GM10266 (cell line): ENCODE measurements around the gene DLEC1.

Source experiments
- DNase-seq: peaks from one replicate; pipeline ENCODE4 v3.0.0; 2012; ENCODE audit errors: extremely low spot score
- TF ChIP-seq, protein P1 (sequence below): IDR thresholded peaks from 2 replicates; pipeline ENCODE4 v1.5.1; 2012; ENCODE audit warnings: mild to moderate bottlenecking, low read depth; ENCODE audit not compliant: control insufficient read depth, insufficient read depth; ENCODE audit errors: missing control alignments

The DLEC1 gene

GRCh38 chr3:38036286-38036685 is 2.7 kb upstream of the DLEC1 start:
- DNase-seq: no peak
- TF ChIP-seq, protein P1, sequence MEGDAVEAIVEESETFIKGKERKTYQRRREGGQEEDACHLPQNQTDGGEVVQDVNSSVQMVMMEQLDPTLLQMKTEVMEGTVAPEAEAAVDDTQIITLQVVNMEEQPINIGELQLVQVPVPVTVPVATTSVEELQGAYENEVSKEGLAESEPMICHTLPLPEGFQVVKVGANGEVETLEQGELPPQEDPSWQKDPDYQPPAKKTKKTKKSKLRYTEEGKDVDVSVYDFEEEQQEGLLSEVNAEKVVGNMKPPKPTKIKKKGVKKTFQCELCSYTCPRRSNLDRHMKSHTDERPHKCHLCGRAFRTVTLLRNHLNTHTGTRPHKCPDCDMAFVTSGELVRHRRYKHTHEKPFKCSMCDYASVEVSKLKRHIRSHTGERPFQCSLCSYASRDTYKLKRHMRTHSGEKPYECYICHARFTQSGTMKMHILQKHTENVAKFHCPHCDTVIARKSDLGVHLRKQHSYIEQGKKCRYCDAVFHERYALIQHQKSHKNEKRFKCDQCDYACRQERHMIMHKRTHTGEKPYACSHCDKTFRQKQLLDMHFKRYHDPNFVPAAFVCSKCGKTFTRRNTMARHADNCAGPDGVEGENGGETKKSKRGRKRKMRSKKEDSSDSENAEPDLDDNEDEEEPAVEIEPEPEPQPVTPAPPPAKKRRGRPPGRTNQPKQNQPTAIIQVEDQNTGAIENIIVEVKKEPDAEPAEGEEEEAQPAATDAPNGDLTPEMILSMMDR: no peak

DNA sequence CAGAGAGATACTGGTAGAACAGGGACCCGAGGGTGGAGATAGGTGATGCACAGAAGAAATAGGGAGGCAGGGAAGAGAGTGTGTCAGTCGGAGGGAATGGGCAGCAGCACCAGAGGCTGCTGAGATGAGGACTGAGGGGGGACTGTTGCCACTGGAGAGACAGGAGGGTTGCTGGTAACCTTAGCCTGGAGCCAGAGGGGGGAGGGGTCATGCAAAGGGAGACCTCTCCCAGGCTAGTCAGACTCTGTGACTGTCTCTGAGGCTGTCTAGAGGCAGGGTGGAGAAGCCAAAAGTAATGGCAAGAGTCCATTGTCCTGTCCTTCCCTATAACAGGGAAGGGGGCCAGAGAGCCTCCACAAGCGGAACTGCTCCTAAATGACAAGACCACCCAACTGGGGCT is 2.1 kb upstream of the DLEC1 start:
- DNase-seq: no peak
- TF ChIP-seq, protein P1: no peak

DNA sequence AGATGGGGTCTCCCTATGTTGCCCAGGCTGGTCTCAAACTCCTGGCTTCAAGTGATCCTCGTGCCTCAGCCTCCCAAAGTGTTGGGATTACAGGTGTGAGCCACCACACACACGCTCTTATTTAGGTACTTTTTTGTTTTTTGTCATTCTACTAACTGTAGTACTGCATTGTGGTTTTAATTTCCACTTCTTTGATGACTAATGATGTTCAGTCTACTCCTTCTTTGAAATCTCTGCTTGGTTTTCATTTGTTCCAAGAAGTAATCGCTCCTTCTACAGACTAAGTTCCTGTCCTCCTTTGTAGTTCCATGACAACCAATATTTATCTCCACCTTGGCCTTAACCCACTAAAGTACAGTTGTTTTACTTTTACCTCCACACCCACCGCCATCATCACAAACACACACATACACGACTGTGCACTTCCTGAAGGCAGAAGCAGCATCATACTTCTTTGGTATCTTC is 529 bp upstream of the DLEC1 start:
- no peak for DNase-seq
- TF ChIP-seq, protein P1: no peak

- TF ChIP-seq, protein P1: peak; percentile 42
- peak; percentile 60 for DNase-seq
These were observed 872 bp downstream of the DLEC1 start for GRCh38 chr3:38039899-38040261.

- no peak for DNase-seq
- TF ChIP-seq, protein P1: no peak
These were observed 1.4 kb downstream of the DLEC1 start for GRCh38 chr3:38040401-38040800.

- TF ChIP-seq, protein P1: no peak
- no peak for DNase-seq
These were observed 4.5 kb downstream of the DLEC1 start for GRCh38 chr3:38043486-38043885.

GRCh38 chr3:38046027-38046426 is 7.0 kb downstream of the DLEC1 start:
- DNase-seq: no peak
- TF ChIP-seq, protein P1: no peak

DNA sequence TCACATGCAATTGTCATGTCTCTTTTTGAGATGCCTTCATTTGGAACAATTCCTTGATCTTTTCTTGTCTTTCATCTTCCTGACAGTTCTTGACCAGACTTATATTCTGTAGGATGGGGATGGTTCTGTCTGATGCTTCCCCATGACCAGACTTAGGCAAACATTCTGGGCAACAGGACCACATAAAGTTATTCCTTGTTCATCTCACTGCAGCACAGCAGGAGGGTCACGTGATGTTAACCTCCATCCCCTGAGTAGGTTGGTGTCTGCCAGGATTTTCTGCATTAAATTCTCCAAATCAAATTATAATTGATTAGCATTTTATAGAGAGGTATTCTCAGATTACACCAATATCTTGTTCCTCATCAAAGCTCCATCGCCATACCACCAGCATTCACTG is 7.8 kb downstream of the DLEC1 start:
- TF ChIP-seq, protein P1: no peak
- no peak for DNase-seq
